GM19023 (cell line): ENCODE results near the gene BMP7.

Experiments used
- ATAC-seq: cut with Tn5 transposase; IDR thresholded peaks from one replicate; pipeline ENCODE4 v1.9.1; 2021; ENCODE audit warnings: mild to moderate bottlenecking, moderate library complexity; ENCODE audit not compliant: unreplicated experiment

BMP7 gene

GRCh38 chr20:57213291-57213690, 53.1 kb downstream of the BMP7 start:
- no peak for ATAC-seq

DNA sequence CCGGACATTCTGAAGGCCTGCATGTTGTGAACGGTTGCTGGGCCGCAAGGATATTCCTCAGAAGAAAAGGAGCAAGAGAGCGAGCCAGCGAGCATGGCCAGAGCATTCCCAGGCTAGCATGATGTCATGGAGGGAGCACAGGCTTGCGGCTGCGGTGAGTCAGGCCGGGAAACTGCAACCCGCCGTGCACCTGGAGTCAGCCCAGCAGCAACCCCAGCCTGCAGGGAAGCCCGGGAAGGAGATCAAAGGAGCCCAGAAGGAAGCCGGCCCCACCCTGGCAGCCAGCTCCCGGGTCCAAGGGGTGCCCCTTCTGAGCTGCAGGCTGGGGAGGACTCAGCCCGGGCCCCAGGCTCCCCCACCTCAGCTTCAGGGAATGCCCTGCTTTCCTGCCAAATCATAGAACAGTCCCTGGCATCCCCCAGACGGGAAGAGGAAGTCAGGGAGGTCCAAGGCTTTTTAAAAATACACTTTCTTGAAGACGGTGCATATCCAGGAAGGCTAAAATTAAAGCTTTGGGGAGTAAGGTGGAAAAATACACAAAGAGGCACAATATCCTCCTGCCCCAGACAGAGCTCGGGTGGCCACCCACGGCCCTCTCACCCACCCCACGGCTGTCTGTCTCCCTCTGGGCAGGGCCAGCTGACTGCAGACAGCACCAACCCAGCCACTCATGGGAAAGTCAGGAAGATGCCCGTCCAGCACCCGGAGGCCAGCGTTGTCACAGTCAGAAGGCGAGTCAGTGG, 53.7 kb downstream of the BMP7 start:
- ATAC-seq, result no peak

GRCh38 chr20:57211908-57212533, 54.4 kb downstream of the BMP7 start:
- ATAC-seq, result no peak

DNA sequence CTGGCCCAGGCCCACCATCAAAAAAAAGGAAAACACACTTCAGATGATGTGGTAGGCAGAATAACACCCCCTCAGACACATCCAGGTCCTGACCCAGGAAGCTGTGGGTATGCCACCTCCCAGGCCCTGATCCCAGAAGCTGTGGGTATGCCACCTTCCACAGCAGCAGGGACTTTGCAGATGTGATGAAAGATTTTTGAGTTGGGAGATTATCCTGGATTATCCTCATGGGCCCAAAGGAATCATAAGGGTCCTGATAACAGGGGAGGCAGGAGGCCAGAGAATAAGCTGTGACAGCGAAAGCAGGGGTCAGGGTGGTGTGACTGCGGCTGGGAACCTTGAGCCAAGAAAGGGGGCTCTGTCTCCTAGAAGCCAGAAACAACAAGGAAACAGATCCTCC, 55.0 kb downstream of the BMP7 start:
- no peak for ATAC-seq

GRCh38 chr20:57210911-57211280, 55.5 kb downstream of the BMP7 start:
- ATAC-seq, result no peak

- no peak for ATAC-seq
These were observed 56.2 kb downstream of the BMP7 start for GRCh38 chr20:57210054-57210910.

DNA sequence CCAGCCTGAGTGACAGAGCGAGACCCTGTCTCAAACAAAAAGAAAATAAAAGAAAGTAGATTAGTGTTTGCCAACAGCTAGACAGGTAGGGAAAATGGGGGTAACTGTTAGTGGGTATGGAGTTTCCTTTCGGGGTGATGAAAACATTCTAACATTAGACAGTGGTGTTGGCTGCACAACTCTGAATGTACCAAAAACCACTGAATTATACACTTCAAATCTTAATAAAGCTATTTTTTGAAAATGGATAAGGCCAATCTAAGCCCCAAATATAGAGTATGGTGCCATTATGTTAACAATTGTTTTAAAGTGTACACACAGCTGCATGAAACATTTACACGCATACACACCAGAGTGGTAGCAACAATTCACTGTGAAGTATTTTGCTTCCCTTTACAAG, 57.0 kb downstream of the BMP7 start:
- no peak for ATAC-seq

DNA sequence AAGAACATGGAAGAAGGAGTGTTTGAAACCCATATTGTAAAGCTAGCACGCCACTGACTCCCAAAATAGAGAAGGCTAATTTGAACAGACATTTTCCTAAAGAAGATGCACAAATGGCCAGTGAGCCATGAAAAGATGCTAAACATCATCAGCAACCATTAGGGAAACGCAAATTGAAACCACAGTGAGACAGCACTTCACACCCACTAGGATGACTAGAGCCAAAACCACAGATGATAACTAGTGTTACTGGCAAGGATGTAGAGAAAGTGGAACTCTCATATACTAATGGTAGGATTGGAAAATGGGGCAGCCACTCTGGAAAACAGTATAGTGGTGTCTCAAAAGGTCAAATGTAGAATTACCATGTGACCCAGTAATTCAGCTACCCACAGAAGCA, 58.2 kb downstream of the BMP7 start:
- ATAC-seq, result no peak

DNA sequence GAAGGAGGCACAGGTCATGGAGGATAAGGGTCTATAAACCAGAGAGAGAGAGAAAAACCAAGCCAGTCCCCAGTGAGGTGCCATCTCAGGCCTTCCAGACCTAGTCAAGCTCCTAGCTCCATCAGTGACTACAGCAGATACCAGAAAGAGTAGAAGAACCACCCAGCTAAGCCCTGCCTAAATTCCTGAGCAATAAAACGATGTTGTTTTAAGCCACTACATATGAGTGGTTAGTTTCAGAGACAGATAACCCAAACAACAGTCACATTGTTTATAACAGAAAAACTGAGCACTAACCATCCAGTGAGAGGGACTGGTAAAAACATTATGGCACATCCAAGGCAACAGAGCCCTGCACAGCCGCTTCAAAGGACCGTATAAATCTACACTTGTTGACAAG, 59.2 kb downstream of the BMP7 start:
- ATAC-seq, result no peak

DNA sequence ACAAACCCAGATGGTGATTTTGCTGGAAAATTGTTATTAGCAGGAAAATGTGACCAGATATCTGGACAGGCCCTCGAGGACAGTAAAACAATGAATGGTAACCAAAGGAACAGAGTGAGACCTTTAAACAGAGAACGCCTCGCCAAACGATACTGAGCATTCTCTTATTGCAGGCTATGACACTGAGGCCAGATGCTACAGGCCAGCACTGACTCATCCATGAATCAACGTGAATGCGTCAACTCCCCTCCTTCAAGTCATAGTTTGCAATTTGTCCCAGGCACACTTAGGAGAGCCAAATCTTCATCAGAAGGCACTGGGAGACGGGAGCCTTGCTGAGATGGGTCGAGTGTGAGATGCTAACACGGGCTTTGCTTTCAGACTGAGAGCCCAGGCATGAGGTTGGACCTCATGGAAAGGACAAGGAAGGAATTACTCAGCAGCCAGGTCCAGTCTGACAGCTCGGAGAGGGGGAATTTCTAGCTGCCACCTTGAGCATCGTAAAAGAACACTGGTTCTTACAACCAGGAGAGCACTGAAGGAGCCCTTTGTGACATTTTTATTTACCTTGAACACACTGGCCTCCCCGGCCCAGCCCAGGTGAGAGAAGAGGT, 60.7 kb downstream of the BMP7 start:
- ATAC-seq, result no peak

DNA sequence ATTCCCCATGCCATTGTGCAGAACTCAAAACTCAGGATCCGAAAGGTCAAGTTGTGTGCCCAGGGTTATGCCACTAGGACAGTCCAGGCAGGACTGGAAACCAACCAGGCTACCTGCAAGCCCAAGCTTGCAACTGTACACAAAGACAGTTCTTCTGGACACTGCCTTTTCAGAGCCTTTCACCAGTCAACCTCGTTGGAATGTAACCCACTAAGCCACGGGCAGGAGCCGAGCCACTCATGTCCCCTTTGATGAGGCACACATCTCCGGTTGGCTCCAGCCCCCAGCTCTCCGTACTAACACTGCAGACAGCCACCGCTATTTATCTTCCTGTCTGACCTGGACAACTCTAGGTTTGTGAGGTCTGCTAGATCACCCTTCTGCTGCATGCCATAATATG, 62.5 kb downstream of the BMP7 start:
- ATAC-seq, result no peak

DNA sequence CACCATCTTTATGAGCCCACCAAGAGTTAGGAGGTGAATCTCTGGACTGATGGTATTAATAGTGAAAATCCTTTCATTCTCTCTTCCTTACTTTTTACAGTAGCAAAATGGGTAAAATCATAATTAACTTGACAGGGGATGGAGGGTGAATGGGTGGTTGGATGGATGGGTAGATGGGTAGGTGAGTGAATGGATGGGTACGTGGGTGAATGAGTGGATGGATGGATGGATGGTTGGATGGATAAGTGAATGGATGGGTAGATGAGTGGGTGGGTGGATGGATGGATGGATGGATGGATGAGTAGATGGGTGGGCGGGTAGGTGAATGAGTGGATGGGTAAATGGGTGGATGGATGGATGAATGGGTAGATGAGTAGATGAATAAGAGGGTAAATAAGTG, 63.2 kb downstream of the BMP7 start:
- ATAC-seq, result no peak

- ATAC-seq, result no peak
These were observed 64.1 kb downstream of the BMP7 start for GRCh38 chr20:57202309-57202708.

DNA sequence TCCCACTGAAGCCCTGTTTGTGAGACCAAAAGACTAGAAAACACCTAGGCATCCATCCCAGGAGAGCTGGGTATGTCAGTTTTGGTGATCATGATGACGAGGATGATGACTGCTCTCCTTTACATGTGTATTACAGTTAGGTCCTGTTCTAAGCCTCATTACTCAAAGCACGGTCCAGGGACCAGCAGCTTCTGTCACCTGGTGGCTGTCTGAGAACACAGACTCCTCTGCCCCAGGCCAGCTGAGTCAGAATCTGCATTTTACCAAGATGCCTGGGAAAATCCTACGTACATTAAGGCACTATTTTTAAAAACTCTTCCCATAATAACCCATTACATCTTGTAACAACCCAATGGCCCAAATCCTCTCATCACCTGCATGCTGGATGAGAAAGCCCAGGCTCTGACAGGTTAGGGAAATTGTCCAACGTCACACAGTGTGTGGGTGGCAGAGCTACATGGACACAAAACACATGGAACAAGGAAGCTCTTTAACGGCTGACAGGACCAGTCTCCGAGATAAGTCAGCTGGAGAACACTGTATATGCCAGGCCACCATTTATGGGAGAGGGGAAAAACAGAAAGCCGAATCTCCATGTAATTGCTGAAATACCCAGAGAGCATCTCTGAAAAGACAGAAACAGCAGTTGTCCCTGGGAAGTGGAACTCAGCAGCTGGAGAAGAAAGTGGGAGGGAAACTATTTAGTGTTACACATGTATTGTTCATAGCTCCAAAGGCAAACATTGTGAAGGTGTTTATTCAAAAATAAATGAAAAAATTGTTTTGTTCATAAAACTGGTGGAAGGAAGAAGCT, 65.4 kb downstream of the BMP7 start:
- no peak for ATAC-seq

- no peak for ATAC-seq
These were observed 66.6 kb downstream of the BMP7 start for GRCh38 chr20:57199656-57200405.

- no peak for ATAC-seq
These were observed 68.0 kb downstream of the BMP7 start for GRCh38 chr20:57198132-57199072.

DNA sequence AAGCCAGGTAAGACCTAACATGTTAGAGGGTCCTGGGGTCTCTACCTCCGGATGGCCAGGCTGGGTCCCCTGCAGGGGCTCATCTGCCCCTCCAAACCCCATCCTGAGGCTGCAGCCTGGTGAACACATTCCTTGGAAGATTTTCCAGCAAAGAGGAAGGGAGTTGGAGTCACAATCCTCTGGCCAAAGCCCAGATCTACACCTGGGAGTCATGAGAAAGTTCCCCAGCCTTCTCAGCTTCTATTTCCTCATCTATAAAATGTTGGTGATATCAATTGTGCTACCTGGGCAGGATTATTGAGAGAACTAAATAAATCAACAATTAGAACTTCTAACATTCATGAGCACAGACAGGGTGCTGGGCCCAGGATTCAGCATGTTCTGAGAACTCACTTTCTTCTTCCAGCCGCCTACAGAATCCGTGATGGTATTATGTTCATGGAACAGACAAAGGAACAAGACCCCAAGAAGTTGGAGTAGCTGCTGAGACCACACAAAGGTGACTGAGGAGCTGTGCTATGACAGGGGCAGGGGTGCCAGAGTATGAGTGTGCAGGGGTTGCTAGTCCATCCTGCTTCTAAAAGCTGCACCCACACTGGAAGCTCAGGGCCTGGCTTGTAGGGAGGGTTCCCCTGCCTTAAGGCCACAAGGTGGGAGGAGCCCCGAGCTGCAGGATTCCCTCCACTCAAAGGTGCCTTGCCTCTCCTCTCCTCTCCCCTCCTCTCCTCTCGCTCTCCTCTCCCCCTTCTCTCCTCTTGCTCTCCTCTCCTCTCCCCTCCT, 68.9 kb downstream of the BMP7 start:
- ATAC-seq, result no peak

GRCh38 chr20:57195469-57196100, 70.9 kb downstream of the BMP7 start:
- no peak for ATAC-seq
